ENCODE measurements around the gene DOCK2.

DOCK2 gene

DNA sequence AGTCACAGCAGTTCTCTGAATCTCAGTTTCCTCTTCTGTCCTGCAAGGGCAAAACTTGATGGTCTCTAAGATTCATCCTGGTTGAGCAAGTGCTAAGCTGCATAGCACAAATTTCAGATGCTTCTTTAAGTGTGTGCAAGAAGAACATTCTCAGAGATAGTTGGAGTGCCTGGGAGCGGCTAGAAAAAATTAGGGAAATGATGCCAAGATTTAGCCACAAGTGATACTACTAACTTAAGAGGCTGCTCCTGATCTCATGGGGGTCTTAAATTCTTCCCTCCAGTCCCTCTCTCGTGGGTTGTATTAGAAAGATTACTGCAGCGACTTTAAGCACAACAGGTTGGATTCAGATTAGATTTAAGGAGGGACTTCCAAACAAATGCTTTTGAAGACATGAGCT lies 319.1 kb downstream of the DOCK2 start:
- TF ChIP-seq, protein P1, sequence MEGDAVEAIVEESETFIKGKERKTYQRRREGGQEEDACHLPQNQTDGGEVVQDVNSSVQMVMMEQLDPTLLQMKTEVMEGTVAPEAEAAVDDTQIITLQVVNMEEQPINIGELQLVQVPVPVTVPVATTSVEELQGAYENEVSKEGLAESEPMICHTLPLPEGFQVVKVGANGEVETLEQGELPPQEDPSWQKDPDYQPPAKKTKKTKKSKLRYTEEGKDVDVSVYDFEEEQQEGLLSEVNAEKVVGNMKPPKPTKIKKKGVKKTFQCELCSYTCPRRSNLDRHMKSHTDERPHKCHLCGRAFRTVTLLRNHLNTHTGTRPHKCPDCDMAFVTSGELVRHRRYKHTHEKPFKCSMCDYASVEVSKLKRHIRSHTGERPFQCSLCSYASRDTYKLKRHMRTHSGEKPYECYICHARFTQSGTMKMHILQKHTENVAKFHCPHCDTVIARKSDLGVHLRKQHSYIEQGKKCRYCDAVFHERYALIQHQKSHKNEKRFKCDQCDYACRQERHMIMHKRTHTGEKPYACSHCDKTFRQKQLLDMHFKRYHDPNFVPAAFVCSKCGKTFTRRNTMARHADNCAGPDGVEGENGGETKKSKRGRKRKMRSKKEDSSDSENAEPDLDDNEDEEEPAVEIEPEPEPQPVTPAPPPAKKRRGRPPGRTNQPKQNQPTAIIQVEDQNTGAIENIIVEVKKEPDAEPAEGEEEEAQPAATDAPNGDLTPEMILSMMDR (conservative IDR thresholded peaks at IDR 0.05), result no peak
- no peak overlapping the region for H3K27ac ChIP-seq

DNA sequence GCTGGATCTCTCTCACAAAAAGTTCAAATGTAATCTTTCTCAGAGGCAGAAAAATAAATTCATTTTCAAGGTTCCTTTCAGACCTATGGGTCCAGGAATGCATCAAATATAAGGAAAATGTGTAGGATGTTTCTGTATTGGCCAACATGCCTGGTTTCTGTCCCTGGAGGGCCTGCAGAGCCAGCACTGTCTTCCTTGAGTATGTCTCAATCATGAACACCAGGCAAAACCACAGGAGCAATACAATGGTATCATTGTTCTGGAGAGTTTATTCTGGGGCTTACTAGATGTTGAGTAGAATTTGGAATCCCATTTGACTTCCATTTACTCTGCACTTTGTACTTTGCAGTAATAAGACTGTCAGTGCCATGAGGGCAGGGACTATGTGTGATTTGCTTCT lies 319.7 kb downstream of the DOCK2 start:
- TF ChIP-seq, protein P1 (conservative IDR thresholded peaks at IDR 0.05), result no peak
- H3K27ac ChIP-seq, result no peak overlapping the region

DNA sequence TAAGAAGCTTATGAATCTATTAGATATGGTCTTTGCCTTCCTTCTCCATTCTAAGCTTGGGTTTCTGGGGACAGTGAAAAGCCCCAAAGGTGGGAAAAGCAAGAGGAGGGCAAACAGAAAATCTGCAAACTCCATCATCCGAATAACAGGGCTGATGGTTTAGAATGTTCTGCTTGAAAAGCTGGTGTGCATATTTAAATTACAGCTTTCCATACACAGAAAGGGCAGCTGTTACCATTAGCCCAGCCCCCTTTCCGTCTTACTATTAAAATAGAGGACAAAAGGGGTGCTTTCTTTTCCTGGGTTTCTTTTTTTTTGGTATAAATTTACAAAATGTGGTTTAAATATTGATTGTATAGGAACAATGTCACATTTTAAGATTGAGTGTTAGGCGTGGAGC lies 321.2 kb downstream of the DOCK2 start:
- H3K27ac ChIP-seq, result no peak overlapping the region
- TF ChIP-seq, protein P1 (conservative IDR thresholded peaks at IDR 0.05), result no peak

DNA sequence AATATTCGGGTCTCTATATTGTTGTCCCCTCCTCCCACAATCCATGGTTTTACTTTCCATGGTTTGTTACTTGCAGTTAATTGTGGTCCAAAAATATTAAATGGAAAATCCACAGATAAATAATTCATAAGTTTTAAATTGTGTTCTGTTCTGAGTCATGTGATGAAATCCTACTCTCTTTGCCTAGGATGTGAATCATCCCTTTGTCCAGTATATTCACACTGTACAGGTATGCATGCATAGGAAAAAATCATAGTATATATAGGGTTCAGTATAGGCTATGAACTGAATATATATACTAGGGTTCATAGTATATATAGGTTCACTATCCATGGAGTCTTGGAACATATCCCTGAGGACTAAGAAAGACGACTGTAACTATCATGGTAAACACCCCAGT lies 323.6 kb downstream of the DOCK2 start:
- TF ChIP-seq, protein P1 (conservative IDR thresholded peaks at IDR 0.05), result no peak
- no peak overlapping the region for H3K27ac ChIP-seq

DNA sequence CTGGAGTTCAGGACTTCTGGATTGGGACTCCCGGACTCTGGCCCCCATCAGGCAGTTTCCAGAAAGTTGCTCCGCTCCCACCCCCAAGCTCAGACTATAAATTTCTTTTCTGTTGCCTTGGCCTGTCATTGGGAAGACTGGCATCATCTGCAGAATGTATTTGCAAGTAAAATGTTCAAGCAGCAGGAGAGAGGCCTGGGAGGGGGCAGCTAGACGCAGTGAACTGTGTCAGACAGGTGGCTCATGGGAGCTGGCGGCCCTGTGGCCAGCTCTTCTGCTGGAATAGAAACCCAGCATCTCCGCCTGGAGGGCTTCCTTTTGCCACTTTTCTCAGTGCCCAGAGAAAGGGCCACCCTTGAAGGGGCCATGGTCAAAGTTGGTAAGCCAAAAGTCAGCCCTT lies 327.2 kb downstream of the DOCK2 start:
- no peak overlapping the region for H3K27ac ChIP-seq

DNA sequence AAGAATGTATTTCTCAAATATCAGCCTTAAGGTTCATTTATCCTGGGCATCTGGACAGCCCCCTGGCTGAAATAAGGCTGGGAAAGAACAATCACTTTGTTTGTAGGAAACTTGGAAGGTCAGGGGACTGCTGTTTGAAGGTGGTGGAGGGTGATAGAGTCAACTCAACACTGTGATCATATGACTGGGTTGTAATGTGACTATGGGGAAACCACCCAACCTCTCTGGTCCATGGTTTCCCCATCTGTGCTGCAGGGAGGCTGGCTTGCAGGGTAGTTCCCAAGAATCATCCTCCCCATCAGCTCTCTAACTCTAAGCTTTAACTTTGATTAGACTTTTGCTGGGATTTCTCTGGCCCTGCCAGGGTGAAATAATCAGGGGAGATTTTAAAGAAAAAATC lies 333.3 kb downstream of the DOCK2 start:
- no peak overlapping the region for H3K27ac ChIP-seq
- TF ChIP-seq, protein P1 (conservative IDR thresholded peaks at IDR 0.05), result no peak

More for the DNA sequence above, 327.2 kb downstream of the DOCK2 start:
- TF ChIP-seq, protein P1 (conservative IDR thresholded peaks at IDR 0.05), result no peak

DNA sequence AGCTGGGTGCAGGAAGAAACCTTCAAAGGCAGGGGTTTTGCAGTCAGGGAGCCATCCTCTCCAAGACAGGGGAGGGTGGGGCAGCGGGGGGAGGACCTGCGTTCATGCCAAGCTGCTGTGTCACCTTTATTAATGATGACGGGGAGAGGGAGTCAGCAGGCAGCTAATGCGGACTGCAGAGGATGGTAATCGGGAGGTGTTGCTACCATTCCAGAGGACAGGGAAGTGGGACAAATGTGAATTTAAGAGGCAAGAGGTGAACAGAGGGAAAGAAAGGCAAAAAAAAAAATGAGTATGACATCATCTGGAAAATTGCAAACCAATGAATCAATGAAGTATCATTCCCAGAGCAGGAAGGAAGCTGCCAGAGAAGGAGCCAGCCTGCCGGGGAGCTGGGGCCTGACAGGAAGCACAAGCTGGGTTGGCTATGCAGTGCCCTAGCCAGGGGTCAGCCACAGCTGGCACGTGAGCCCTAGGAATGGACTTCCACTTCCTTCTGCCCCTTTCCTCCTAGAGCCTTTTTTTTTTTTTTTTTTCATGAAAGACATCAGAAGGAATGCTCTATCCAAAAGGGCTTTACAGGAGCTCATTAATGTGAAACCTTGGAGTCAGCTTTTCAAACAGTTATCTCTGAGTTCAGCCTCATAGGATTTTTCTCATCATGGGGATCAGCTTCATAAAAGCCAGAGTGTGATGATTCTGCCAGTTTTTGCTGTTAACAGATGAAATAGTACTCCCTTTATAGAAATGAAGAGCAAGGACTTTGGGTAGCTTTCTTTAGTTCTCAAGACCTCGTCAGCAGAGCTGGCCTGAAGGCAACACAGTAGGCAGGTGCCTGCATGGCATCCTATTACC lies 334.1 kb downstream of the DOCK2 start:
- H3K27ac ChIP-seq, result no peak overlapping the region
- TF ChIP-seq, protein P1 (conservative IDR thresholded peaks at IDR 0.05), result no peak
